Smooth muscle cell (in vitro differentiated cells): ENCODE results near the gene PNPLA7. TPM values are rescaled to one million over a fixed set of nuclear protein-coding genes. Genes with fewer than 3 reads are reported as not detected.

Experiments used
- DNase-seq: peaks from one replicate; lab custom pipeline; 2025; ENCODE audit not compliant: unreplicated experiment; lab: John Stamatoyannopoulos, UW
- H2AFZ ChIP-seq: fragments of 200-600 bp; sonication (generic); 2 replicates; pipeline ENCODE4 v1.6.0; 2016; ENCODE audit warnings: antibody characterized with exemption, low read depth, mild to moderate bottlenecking
- H3F3A ChIP-seq: fragments of 200-600 bp; sonication (generic); 2 replicates; pipeline ENCODE4 v1.6.0; 2017; ENCODE audit warnings: antibody characterized with exemption, low read depth
- H3K27ac ChIP-seq: fragments of 200-600 bp; sonication (generic); 2 replicates; pipeline ENCODE4 v1.5.1; 2016; ENCODE audit warnings: low read depth, mild to moderate bottlenecking
- H3K27me3 ChIP-seq: fragments of 200-600 bp; sonication (generic); 2 replicates; pipeline ENCODE4 v1.6.1; 2016; ENCODE audit warnings: low read depth, mild to moderate bottlenecking
- H3K36me3 ChIP-seq: fragments of 200-600 bp; sonication (generic); 2 replicates; pipeline ENCODE4 v1.5.1; 2016; ENCODE audit warnings: low read depth
- H3K4me1 ChIP-seq: fragments of 200-600 bp; sonication (generic); 2 replicates; pipeline ENCODE4 v1.5.1; 2016; ENCODE audit warnings: low read depth
- H3K4me2 ChIP-seq: fragments of 200-600 bp; sonication (generic); 2 replicates; pipeline ENCODE4 v1.6.0; 2016; ENCODE audit warnings: mild to moderate bottlenecking
- H3K4me3 ChIP-seq: fragments of 200-600 bp; sonication (generic); 2 replicates; pipeline ENCODE4 v1.5.1; 2016; ENCODE audit warnings: mild to moderate bottlenecking
- H3K79me2 ChIP-seq: fragments of 200-600 bp; sonication (generic); 2 replicates; pipeline ENCODE4 v1.6.0; 2016; ENCODE audit warnings: low read depth, mild to moderate bottlenecking
- H3K9ac ChIP-seq: fragments of 200-600 bp; sonication (generic); 2 replicates; pipeline ENCODE4 v1.6.0; 2016; ENCODE audit warnings: low read depth
- H3K9me3 ChIP-seq: fragments of 200-600 bp; sonication (generic); replicated peaks from 2 replicates; pipeline ENCODE4 v1.5.1; 2016; ENCODE audit warnings: low read depth
- H4K20me1 ChIP-seq: fragments of 200-600 bp; sonication (generic); 2 replicates; pipeline ENCODE4 v1.6.0; 2016; ENCODE audit warnings: low read depth
- CTCF ChIP-seq: fragments of 200-600 bp; sonication (generic); IDR thresholded peaks from 2 replicates; pipeline ENCODE4 v1.5.1; 2017; ENCODE audit warnings: borderline replicate concordance, mild to moderate bottlenecking, antibody characterized with exemption; ENCODE audit not compliant: insufficient read depth, poor library complexity, severe bottlenecking
- whole genome bisulfite sequencing: methylation state at CpG from one replicate; pipeline ENCODE4 v1.1.7; 2016; ENCODE audit warnings: low lambda C conversion rate; 5-methylcytosine and 5-hydroxymethylcytosine counted together
- polyA plus RNA-seq: library from polyadenylated mRNA; unstranded; fragments of >200 nt; fragmentation: Nextera tagmentation; extraction: Ambion mirVana; gene quantifications from 2 replicates; pipeline ENCODE4 v1.2.1, GENCODE V29; 2016
- total RNA-seq: library from RNA; depleted of rRNA; stranded (reverse); fragments of >200 nt; gene quantifications from 2 replicates; pipeline ENCODE4 v1.2.3, GENCODE V29; 2014

Gene PNPLA7
- total and polyA plus RNA-seq, 2 experiments from 2014 or later, result 0.46 to 0.67 TPM

DNA sequence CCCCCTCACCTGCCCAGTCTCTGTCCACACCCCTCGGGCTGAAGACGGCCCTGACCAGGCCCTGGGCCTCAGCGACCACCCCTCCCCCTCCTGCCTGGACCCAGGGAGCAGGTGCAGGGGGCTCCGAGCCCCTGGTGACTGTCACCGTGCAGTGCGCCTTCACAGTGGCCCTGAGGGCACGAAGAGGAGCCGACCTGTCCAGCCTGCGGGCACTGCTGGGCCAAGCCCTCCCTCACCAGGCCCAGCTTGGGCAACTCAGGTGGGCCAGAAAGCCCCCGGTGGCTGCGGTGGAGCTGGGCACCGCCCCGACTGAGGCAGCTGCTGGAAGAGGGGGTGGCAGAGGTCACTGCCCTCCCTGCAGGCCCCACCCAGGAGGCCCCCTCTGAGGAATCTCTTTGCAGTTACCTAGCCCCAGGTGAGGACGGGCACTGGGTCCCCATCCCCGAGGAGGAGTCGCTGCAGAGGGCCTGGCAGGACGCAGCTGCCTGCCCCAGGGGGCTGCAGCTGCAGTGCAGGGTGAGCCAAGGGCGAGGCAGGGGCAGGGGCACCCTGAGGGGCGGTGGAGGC, 116.8 kb downstream of the PNPLA7 start:
- H3K4me1 ChIP-seq, result no peaks in the 10 kb centered on the region
- no peaks in the 10 kb centered on the region for H4K20me1 ChIP-seq
- H3K79me2 ChIP-seq, result no peaks in the 10 kb centered on the region
- no peak for TF ChIP-seq CTCF
- DNase-seq, result no peak
- no peaks in the 10 kb centered on the region for H3K27me3 ChIP-seq
- no peak overlapping the region for H3K4me3 ChIP-seq
- H3K27ac ChIP-seq, result no peak overlapping the region
- 90% methylated on average over 19 of the region's 19 CpGs for WGBS
- H3K9me3 ChIP-seq, result no peaks in the 10 kb centered on the region
- H3F3A ChIP-seq, result no peaks in the 10 kb centered on the region
- H3K36me3 ChIP-seq, result no peaks in the 10 kb centered on the region
- no peak overlapping the region for H2AFZ ChIP-seq
- H3K4me2 ChIP-seq, result no peak overlapping the region
- H3K9ac ChIP-seq, result no peak overlapping the region

GRCh38 chr9:137432687-137433348, 117.4 kb downstream of the PNPLA7 start:
- no peak for TF ChIP-seq CTCF
- H3K4me1 ChIP-seq, result no peaks in the 10 kb centered on the region
- H3K4me2 ChIP-seq, result no peak overlapping the region
- no peaks in the 10 kb centered on the region for H3F3A ChIP-seq
- H3K36me3 ChIP-seq, result no peaks in the 10 kb centered on the region
- H3K9me3 ChIP-seq, result no peaks in the 10 kb centered on the region
- WGBS, result 94% methylated on average over 20 of the region's 20 CpGs
- H4K20me1 ChIP-seq, result no peaks in the 10 kb centered on the region
- no peak overlapping the region for H3K27ac ChIP-seq
- H3K9ac ChIP-seq, result no peak overlapping the region
- no peak overlapping the region for H3K4me3 ChIP-seq
- no peaks in the 10 kb centered on the region for H3K27me3 ChIP-seq
- no peak for DNase-seq
- no peak overlapping the region for H2AFZ ChIP-seq
- H3K79me2 ChIP-seq, result no peaks in the 10 kb centered on the region

DNA sequence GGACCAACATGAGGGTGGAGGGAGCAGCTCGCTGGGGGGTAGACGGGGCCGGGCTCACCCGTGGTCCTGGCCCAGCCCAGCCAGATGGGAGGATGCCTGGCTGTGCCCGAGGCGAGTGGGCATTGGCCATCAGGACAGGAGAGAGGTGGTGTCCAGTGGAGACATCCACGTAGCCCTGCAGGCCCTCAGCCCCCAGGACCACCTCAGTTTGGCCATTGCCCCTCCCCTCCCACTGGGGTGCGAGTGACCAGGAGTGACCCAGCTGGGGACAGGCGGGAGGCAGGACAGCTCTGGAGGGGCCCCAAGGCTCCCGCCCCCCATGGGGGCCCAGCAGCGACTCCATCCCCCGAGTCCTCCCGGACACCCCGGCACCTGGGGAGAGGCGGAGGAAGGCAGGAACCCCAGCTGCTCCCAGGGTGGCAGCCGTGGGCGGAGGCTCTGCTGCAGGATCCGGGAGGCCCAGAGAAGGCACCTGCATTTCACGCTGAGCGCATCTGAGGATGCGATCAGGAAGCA, 118.7 kb downstream of the PNPLA7 start:
- Histone ChIP-seq H4K20me1 (no peaks in the 10 kb centered on the region), H3K36me3 (no peaks in the 10 kb centered on the region), H3K79me2 (no peaks in the 10 kb centered on the region), H3K9me3 (no peaks in the 10 kb centered on the region), H3F3A (no peaks in the 10 kb centered on the region), H3K4me2 (no peak overlapping the region), H3K9ac (no peak overlapping the region), H3K4me3 (no peak overlapping the region), H3K27ac (no peak overlapping the region), H2AFZ (no peak overlapping the region), H3K4me1 (no peaks in the 10 kb centered on the region), H3K27me3 (no peaks in the 10 kb centered on the region)
- WGBS, result 83% methylated on average over 14 of the region's 21 CpGs
- no peak for DNase-seq
- TF ChIP-seq CTCF, result no peak
